ENCODE data around the gene JOSD2. TPM values are rescaled to one million over a fixed set of nuclear protein-coding genes. Genes with fewer than 3 reads are reported as not detected.

The JOSD2 gene
- total and polyA plus RNA-seq, 9 of the 15 experiments (the other 6 are each of a cell fraction or from before 2014, with no cell fraction given), result 0.06 to 14.4 (median 3.1) TPM

DNA sequence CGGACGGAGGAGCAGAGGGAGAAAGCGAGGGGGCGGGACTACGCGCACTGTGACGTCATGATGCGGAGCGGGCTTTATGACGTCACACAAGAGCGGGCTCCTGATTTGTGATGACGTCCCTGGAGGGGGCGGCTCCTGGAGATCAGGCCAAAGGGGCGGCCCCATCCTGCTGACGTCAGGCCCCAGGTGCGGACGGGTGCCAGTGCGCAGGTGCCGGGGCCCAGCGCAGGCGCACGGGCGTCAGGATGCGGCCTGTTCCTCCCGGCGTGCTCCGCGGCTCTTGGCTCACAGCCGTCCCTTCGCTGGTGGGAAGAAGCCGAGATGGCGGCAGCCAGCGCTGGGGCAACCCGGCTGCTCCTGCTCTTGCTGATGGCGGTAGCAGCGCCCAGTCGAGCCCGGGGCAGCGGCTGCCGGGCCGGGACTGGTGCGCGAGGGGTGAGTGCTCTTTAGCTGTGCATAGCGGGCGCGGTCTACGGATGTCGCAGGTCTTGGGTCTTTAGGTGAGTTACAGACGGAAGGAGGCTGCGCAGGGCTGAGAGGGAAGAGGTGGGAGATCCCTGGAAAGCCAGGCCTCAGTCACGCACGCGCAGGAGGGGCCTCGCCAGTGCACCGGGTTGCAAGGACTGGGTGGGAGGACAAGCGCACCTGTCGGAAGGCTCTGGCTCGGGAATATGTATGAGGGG lies 34.6 kb downstream of the JOSD2 start, which contains the start of the genes EMC10 and GARIN5A (continued):
- TF ChIP-seq, protein P1, sequence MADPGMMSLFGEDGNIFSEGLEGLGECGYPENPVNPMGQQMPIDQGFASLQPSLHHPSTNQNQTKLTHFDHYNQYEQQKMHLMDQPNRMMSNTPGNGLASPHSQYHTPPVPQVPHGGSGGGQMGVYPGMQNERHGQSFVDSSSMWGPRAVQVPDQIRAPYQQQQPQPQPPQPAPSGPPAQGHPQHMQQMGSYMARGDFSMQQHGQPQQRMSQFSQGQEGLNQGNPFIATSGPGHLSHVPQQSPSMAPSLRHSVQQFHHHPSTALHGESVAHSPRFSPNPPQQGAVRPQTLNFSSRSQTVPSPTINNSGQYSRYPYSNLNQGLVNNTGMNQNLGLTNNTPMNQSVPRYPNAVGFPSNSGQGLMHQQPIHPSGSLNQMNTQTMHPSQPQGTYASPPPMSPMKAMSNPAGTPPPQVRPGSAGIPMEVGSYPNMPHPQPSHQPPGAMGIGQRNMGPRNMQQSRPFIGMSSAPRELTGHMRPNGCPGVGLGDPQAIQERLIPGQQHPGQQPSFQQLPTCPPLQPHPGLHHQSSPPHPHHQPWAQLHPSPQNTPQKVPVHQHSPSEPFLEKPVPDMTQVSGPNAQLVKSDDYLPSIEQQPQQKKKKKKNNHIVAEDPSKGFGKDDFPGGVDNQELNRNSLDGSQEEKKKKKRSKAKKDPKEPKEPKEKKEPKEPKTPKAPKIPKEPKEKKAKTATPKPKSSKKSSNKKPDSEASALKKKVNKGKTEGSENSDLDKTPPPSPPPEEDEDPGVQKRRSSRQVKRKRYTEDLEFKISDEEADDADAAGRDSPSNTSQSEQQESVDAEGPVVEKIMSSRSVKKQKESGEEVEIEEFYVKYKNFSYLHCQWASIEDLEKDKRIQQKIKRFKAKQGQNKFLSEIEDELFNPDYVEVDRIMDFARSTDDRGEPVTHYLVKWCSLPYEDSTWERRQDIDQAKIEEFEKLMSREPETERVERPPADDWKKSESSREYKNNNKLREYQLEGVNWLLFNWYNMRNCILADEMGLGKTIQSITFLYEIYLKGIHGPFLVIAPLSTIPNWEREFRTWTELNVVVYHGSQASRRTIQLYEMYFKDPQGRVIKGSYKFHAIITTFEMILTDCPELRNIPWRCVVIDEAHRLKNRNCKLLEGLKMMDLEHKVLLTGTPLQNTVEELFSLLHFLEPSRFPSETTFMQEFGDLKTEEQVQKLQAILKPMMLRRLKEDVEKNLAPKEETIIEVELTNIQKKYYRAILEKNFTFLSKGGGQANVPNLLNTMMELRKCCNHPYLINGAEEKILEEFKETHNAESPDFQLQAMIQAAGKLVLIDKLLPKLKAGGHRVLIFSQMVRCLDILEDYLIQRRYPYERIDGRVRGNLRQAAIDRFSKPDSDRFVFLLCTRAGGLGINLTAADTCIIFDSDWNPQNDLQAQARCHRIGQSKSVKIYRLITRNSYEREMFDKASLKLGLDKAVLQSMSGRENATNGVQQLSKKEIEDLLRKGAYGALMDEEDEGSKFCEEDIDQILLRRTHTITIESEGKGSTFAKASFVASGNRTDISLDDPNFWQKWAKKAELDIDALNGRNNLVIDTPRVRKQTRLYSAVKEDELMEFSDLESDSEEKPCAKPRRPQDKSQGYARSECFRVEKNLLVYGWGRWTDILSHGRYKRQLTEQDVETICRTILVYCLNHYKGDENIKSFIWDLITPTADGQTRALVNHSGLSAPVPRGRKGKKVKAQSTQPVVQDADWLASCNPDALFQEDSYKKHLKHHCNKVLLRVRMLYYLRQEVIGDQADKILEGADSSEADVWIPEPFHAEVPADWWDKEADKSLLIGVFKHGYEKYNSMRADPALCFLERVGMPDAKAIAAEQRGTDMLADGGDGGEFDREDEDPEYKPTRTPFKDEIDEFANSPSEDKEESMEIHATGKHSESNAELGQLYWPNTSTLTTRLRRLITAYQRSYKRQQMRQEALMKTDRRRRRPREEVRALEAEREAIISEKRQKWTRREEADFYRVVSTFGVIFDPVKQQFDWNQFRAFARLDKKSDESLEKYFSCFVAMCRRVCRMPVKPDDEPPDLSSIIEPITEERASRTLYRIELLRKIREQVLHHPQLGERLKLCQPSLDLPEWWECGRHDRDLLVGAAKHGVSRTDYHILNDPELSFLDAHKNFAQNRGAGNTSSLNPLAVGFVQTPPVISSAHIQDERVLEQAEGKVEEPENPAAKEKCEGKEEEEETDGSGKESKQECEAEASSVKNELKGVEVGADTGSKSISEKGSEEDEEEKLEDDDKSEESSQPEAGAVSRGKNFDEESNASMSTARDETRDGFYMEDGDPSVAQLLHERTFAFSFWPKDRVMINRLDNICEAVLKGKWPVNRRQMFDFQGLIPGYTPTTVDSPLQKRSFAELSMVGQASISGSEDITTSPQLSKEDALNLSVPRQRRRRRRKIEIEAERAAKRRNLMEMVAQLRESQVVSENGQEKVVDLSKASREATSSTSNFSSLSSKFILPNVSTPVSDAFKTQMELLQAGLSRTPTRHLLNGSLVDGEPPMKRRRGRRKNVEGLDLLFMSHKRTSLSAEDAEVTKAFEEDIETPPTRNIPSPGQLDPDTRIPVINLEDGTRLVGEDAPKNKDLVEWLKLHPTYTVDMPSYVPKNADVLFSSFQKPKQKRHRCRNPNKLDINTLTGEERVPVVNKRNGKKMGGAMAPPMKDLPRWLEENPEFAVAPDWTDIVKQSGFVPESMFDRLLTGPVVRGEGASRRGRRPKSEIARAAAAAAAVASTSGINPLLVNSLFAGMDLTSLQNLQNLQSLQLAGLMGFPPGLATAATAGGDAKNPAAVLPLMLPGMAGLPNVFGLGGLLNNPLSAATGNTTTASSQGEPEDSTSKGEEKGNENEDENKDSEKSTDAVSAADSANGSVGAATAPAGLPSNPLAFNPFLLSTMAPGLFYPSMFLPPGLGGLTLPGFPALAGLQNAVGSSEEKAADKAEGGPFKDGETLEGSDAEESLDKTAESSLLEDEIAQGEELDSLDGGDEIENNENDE (IDR thresholded peaks at IDR 0.05; ENCODE audit: low read depth, low read length), result no peak
- TF ChIP-seq SMC3 (conservative IDR thresholded peaks at IDR 0.05; ENCODE audit: insufficient read depth, low read depth, low read length) (no peak), POLR2AphosphoS5 (IDR thresholded peaks at IDR 0.05; ENCODE audit: control insufficient read depth, insufficient read depth, low read depth, low read length) (peak; percentile 60; the same call in 1 of the 2 replicates), HDAC2 (IDR thresholded peaks at IDR 0.05) (0 out of 2 replicates have a peak, but pooled peaks have one; percentile 8), ZNF224 (CRISPR knock-in tag; IDR thresholded peaks at IDR 0.05) (no peak), CBFB (CRISPR knock-in tag; IDR thresholded peaks at IDR 0.05) (no peak), ZNF57 (CRISPR knock-in tag; IDR thresholded peaks at IDR 0.05) (no peak), ZFP30 (CRISPR knock-in tag; IDR thresholded peaks at IDR 0.05; ENCODE audit: borderline replicate concordance) (no peak), ZFPM2 (CRISPR knock-in tag; IDR thresholded peaks at IDR 0.05) (no peak), JUN (IDR thresholded peaks at IDR 0.05; ENCODE audit: borderline replicate concordance, low read depth, low read length) (peak; percentile 79), JUN (CRISPR knock-in tag; IDR thresholded peaks at IDR 0.05; ENCODE audit: borderline replicate concordance) (peak; percentile 68; the same call in 1 of the 2 replicates), ZNF165 (CRISPR knock-in tag; IDR thresholded peaks at IDR 0.05; ENCODE audit: borderline replicate concordance) (no peak)
- TF ChIP-seq, protein P2, sequence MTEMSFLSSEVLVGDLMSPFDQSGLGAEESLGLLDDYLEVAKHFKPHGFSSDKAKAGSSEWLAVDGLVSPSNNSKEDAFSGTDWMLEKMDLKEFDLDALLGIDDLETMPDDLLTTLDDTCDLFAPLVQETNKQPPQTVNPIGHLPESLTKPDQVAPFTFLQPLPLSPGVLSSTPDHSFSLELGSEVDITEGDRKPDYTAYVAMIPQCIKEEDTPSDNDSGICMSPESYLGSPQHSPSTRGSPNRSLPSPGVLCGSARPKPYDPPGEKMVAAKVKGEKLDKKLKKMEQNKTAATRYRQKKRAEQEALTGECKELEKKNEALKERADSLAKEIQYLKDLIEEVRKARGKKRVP (CRISPR knock-in tag; IDR thresholded peaks at IDR 0.05), result no peak; the same call in 1 of the 2 replicates
- TF ChIP-seq, protein P3, sequence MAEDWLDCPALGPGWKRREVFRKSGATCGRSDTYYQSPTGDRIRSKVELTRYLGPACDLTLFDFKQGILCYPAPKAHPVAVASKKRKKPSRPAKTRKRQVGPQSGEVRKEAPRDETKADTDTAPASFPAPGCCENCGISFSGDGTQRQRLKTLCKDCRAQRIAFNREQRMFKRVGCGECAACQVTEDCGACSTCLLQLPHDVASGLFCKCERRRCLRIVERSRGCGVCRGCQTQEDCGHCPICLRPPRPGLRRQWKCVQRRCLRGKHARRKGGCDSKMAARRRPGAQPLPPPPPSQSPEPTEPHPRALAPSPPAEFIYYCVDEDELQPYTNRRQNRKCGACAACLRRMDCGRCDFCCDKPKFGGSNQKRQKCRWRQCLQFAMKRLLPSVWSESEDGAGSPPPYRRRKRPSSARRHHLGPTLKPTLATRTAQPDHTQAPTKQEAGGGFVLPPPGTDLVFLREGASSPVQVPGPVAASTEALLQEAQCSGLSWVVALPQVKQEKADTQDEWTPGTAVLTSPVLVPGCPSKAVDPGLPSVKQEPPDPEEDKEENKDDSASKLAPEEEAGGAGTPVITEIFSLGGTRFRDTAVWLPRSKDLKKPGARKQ (CRISPR knock-in tag; IDR thresholded peaks at IDR 0.05), result no peak
